ENCODE data around the gene ZNF583. TPM values are rescaled to one million over a fixed set of nuclear protein-coding genes. Genes with fewer than 3 reads are reported as not detected.

The ZNF583 gene
- total RNA-seq, 1 donor from 2014 or later = 7.3 TPM

DNA sequence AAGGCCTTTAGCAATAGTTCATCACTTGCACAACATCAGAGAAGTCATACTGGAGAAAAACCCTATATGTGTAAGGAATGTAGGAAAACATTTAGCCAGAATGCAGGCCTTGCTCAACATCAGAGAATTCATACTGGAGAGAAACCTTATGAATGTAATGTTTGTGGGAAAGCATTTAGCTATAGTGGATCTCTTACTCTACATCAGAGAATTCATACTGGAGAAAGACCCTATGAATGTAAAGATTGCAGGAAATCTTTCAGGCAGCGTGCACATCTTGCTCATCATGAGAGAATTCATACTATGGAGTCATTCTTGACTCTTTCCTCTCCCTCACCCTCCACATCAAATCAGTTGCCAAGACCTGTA, 19.8 kb downstream of the ZNF583 start:
- no peak for DNase-seq (ENCODE audit: low spot score)
- intact Hi-C loops (cut with DNase I) = no loop called here

DNA sequence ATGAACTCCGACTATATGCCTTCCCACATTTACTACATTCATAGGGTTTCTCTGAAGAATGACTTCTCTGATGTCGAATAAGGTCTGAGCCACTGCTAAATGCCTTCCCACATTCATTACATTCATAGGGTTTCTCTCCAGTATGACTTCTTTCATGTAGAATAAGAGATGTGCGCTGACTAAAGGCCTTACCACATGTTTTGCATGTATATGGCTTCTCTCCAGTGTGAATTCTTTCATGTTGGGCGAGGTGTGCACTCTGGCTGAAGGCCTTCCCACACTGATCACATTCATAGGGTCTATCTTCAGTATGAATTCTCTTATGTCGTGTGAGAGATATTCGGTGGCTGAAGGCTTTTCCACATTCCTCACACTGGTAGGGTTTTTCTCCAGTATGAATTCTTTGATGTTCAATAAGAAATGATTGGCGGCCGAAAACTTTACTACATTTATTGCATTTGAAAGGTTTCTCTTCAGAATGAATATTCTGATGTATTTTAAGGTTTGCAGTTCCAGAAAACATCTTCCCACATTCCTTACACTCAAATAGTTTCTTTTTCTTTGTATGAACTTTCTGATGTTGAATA, 37.2 kb downstream of the ZNF583 start:
- DNase-seq (ENCODE audit: low spot score) = no peak
- intact Hi-C loops (cut with DNase I) = no loop called here

DNA sequence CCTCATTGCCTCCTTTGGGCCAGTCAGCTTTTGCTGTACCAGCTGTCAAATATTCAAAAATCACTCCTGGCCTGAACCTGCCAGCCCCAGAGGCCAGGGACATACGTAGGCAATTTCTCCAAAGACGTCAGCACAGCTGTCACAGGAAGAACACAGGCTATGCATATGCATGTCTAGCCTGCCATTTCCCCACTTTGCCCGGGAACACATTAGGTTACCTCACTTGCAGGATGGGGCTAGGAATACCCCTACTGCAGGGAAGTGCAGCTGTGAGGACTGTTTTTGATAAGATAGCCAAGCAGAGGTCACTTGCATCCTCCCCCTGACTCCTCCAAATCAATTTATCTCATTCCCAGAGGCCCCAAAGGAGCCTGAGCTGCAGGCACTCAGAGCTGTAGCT, 70.2 kb downstream of the ZNF583 start:
- DNase-seq (ENCODE audit: low spot score) = no peak
- intact Hi-C loops (cut with DNase I) = no loop called here

DNA sequence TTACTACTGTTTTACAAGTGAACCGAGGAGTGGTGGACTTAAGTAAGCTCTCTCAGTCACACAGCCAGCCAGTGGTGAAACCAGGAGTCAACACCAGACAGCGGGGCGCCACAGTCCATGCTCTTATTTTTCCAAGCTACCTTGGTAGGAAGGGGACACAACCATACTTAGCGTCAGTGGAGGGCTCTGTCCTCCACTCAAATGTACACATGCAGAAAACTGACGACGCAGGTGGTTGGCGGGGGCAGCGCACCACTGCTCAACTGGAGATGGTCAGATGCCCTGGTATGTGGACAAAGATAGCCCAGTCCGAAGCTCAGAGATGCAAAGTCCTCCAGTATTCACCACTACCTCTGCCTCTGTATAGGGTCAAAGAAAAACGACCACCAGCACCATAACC, 72.0 kb downstream of the ZNF583 start:
- no peak for DNase-seq (ENCODE audit: low spot score)
- intact Hi-C loops (cut with DNase I) = no loop called here

Other genes with a start within 250 kb of the ZNF583 start
- not detected for gene GALP, start 228.3 kb upstream of the ZNF583 start, total RNA-seq
- not detected for gene ZSCAN5B, start 206.5 kb upstream of the ZNF583 start, total RNA-seq
- not detected for gene ZSCAN5C, start 202.1 kb upstream of the ZNF583 start, total RNA-seq
- not detected for gene EDDM13, start 131.6 kb upstream of the ZNF583 start, total RNA-seq
- 24.4 TPM for gene ZSCAN5A, start 89.5 kb upstream of the ZNF583 start, total RNA-seq
- gene ZNF582, start 10.8 kb upstream of the ZNF583 start, total RNA-seq = 4.9 TPM
- 4.5 TPM for gene ZNF667, start 73.0 kb downstream of the ZNF583 start, total RNA-seq
- gene ZNF471, start 103.5 kb downstream of the ZNF583 start, total RNA-seq = 7.2 TPM
- gene ZFP28, start 134.6 kb downstream of the ZNF583 start, total RNA-seq = 9.9 TPM
- gene ZNF470, start 163.1 kb downstream of the ZNF583 start, total RNA-seq = 6.6 TPM
- gene ZNF71, start 191.0 kb downstream of the ZNF583 start, total RNA-seq = 7.1 TPM
- gene SMIM17, start 238.8 kb downstream of the ZNF583 start, total RNA-seq = not detected